ENCODE results near the gene LMF1.

LMF1 gene

GRCh38 chr16:970766-971581, at the start of gene LMF1:
Gene LMF1, minus strand, starts transcription at chr16:970984. Its CDS starts 4 bp downstream, at chr16:970980.
- H4K20me1 ChIP-seq (ENCODE audit: insufficient read depth), result no peaks in the 10 kb centered on the region
- H3K27ac ChIP-seq, result peak within 1 kb of the TSS; percentile 42; the same call in 1 of the 2 replicates
- no peak within 1 kb of the TSS for H3K4me3 ChIP-seq (IDR thresholded peaks at IDR 0.05; ENCODE audit: insufficient read depth, low read depth, low read length)
- no peaks in the 10 kb centered on the region for H3K4me1 ChIP-seq (ENCODE audit: low read depth, poor library complexity, severe bottlenecking)
- TF ChIP-seq CTCF (conservative IDR thresholded peaks at IDR 0.05; ENCODE audit: low read depth, low read length), result no peak
- H3K9ac ChIP-seq, result peak within 1 kb of the TSS; percentile 76; the same call in 1 of the 2 replicates
- H3K4me2 ChIP-seq, result peak within 1 kb of the TSS; percentile 86
- no peaks in the 10 kb centered on the region for H3K79me2 ChIP-seq (ENCODE audit: insufficient read depth, low read depth)
- H3K36me3 ChIP-seq (ENCODE audit: insufficient read depth), result no peaks in the 10 kb centered on the region
- peaks cover 50% of the 10 kb centered on the region for H3K27me3 ChIP-seq (ENCODE audit: insufficient read depth, low read depth)
- H2AFZ ChIP-seq (ENCODE audit: low read depth), result peak within 1 kb of the TSS; percentile 99

GRCh38 chr16:1020091-1020399, 49.3 kb upstream of the LMF1 start:
- Histone ChIP-seq H3K4me2 (no peak overlapping the region), H4K20me1 (ENCODE audit: insufficient read depth) (no peaks in the 10 kb centered on the region), H3K79me2 (ENCODE audit: insufficient read depth, low read depth) (no peaks in the 10 kb centered on the region), H3K9ac (no peak overlapping the region), H2AFZ (ENCODE audit: low read depth) (no peak overlapping the region), H3K4me3 (IDR thresholded peaks at IDR 0.05; ENCODE audit: insufficient read depth, low read depth, low read length) (no peak overlapping the region), H3K36me3 (ENCODE audit: insufficient read depth) (no peaks in the 10 kb centered on the region), H3K27ac (no peak overlapping the region), H3K27me3 (ENCODE audit: insufficient read depth, low read depth) (peaks cover 97% of the 10 kb centered on the region), H3K4me1 (ENCODE audit: low read depth, poor library complexity, severe bottlenecking) (no peaks in the 10 kb centered on the region)
- TF ChIP-seq CTCF (conservative IDR thresholded peaks at IDR 0.05; ENCODE audit: low read depth, low read length), result no peak

GRCh38 chr16:1019231-1020090, 48.7 kb upstream of the LMF1 start:
- Histone ChIP-seq H3K79me2 (ENCODE audit: insufficient read depth, low read depth) (no peaks in the 10 kb centered on the region), H3K9ac (no peak overlapping the region), H3K4me2 (no peak overlapping the region), H4K20me1 (ENCODE audit: insufficient read depth) (no peaks in the 10 kb centered on the region), H3K36me3 (ENCODE audit: insufficient read depth) (no peaks in the 10 kb centered on the region), H3K4me1 (ENCODE audit: low read depth, poor library complexity, severe bottlenecking) (no peaks in the 10 kb centered on the region), H3K27ac (no peak overlapping the region), H3K27me3 (ENCODE audit: insufficient read depth, low read depth) (peaks cover 97% of the 10 kb centered on the region), H2AFZ (ENCODE audit: low read depth) (no peak overlapping the region), H3K4me3 (IDR thresholded peaks at IDR 0.05; ENCODE audit: insufficient read depth, low read depth, low read length) (no peak overlapping the region)
- no peak for TF ChIP-seq CTCF (conservative IDR thresholded peaks at IDR 0.05; ENCODE audit: low read depth, low read length)

DNA sequence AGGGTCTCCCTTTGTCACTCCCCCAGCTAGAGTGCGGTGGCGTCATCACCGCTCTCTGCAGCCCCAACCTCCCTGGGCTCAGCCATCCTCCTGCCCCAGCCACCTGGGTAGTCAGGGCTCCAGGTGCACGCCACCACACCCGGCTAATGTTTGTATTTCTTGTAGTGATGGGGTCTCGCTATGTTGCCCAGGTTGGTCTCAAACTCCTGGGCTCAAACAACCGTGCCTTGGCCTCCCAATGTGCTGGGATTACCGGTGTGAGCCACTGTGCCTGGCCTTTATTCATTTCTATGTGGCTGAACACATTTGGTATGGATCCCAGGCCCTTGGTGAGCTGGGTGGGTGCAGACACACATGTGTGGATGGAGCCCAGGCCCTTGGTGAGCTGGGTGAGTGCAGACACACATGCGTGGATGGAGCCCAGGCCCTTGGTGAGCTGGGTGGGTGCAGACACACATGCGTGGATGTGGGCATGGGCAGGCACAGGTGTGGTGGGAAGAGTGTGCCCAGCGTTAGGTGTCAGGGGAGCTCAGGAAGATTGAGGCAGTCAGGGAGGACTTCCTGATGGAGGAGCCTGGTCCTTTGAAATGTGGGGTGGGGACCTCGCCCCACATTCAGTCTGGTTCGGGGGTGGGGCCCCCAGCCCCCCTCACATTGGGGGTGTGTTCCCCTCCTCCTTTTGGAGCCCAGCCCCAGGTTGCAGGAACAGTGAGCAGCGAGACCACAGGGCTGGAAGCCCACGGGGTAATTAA, 47.8 kb upstream of the LMF1 start:
- Histone ChIP-seq H3K9ac (no peak overlapping the region), H3K4me1 (ENCODE audit: low read depth, poor library complexity, severe bottlenecking) (no peaks in the 10 kb centered on the region), H3K27ac (no peak overlapping the region), H3K27me3 (ENCODE audit: insufficient read depth, low read depth) (peaks cover 95% of the 10 kb centered on the region), H3K4me2 (no peak overlapping the region), H3K36me3 (ENCODE audit: insufficient read depth) (no peaks in the 10 kb centered on the region), H2AFZ (ENCODE audit: low read depth) (no peak overlapping the region), H3K4me3 (IDR thresholded peaks at IDR 0.05; ENCODE audit: insufficient read depth, low read depth, low read length) (no peak overlapping the region), H4K20me1 (ENCODE audit: insufficient read depth) (no peaks in the 10 kb centered on the region), H3K79me2 (ENCODE audit: insufficient read depth, low read depth) (no peaks in the 10 kb centered on the region)
- no peak for TF ChIP-seq CTCF (conservative IDR thresholded peaks at IDR 0.05; ENCODE audit: low read depth, low read length)
